T-helper 1 cell (primary cell): ENCODE data around the gene FYB2.

ENCODE experiments used
- DNase-seq, 5 donors: peaks; one replicate each; pipeline ENCODE4 v3.0.0-alpha.2; 2012 to 2020

FYB2 gene

DNA sequence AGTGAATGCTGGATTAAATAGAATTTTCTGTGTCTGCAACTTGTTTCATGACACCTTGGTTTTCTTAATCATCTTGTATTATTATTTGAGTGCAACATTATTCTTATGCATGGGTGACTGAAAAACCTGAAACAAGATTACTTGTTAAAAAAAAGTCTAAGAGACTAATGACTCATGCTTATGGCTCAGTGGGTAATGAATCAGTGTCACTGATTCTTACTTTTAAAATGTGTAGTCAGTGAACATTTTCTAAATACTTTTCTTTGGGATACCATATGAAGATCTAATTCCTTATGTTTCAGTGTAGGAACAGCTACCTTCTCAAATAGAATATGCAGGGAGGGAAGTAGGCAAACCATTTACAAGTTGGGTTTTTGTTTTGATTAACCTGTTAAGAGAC lies 108.6 kb downstream of the FYB2 start:
- DNase-seq: no peak

GRCh38 chr1:56709995-56710394 lies 109.2 kb downstream of the FYB2 start:
- DNase-seq: no peak

DNA sequence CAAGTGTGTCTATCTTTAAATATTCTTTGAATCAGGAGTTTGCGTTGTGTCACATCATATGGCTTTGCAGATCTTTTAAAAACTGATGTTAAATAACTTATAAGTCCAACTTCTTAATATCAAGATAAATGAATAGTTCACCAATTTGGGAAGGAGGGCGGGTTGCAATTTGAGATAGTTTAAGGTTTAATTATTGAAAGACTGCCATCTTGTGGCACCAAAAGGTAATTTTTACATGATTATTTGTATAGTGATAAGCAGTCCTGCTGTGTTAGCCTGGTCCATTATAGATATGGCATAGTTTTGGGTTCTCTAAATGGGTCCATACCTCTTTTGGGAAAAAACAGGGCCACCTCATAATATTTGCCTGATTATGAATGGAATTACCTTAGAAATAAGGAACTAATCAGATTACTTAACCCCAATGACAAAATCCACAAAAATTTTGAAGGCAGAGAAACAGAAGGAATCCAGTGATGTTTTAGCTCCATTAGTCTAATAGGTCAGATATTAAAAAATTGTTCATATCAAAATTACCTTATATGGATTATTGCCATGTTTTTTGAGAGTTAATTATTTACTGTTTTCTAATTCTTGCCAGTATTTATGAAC lies 109.8 kb downstream of the FYB2 start:
- DNase-seq: peak in 1 of 5 donors; percentile 17

DNA sequence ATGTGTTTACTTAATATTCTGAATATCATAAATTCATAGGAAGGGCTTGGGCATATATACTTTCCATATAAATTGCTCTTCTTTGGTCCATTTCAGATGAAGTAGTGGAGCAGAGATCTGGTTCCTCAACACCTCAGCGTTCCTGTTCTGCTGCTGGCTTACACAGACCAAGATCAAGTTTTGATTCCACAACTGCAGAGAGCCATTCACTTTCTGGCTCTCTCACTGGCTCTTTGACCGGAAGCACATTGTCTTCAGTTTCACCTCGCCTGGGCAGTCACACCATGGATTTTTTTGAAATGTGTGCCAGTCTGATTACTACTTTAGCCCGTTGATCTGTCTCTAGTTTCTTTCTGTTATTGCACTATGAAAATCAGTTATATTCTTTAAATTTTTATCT lies 111.8 kb downstream of the FYB2 start:
- no peak for DNase-seq

GRCh38 chr1:56703747-56704146 lies 115.5 kb downstream of the FYB2 start:
- no peak for DNase-seq

- DNase-seq: no peak
Measured at GRCh38 chr1:56696663-56697062, 122.5 kb downstream of the FYB2 start.

DNA sequence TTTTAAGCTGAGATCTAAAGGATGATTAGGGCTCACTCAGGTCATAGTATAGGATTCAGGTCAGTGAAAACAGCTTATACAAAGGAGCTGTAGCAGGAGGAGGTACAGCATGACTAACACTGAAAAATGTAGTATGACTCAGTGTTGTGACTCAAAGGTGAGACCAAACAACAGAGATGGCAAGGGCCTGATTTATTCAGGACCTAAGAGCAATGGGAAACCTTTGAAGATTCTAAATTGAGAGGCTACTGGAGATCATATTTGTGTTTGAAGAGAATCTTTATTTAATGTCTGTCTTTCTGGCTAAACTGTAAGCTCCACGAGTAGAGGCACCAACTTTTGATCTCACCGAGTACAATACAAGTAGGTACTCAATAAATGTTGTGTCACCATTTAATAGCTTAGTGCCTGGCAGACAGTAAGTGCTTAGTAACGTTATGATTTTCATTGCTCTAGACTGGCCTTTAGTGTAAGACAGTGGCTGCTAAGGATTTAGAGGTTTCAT lies 130.6 kb downstream of the FYB2 start:
- DNase-seq: peak in 1 of 5 donors; percentile 7

DNA sequence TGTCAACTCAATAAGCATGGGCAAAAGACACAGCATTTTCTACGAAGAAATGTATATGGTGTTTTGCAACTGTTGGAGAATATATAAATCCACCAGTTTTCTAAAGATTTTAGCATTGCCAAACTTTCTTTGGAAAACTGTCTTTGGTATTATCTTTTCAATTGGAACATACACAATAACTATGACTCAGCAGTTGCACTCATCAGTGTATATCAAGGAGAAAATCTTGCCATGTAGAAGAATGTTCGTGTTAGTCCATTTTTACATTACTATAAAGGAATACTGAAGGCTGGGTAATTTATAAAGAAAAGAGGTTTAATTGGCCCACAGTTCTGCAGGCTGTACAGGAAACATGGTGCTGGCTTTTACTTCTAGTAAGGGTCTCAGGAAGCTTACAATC lies 133.0 kb downstream of the FYB2 start:
- no peak for DNase-seq

- DNase-seq: no peak
Measured at GRCh38 chr1:56683569-56683968, 135.6 kb downstream of the FYB2 start.

DNA sequence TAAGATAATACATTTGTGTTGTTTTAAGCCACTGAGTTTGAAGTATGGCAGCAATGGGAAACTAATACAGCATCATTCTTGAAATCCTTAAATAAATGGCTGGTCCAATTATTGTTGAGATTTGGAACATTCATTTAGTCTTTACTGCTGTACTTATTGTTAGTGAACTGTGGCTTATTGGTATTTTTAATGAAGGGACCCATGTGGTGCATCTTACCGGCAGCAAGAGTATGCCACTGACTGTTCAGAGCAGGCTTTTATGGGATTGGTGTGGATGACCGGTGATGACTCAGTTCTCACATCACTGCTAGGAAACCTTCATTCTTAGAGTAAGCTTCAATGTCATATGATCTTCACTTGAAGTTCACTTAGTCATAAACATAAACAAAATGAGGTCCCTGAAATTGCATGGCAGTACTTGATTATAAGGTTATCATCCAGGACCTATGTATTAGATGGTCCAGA lies 142.6 kb downstream of the FYB2 start:
- DNase-seq: no peak

- no peak for DNase-seq
Measured at GRCh38 chr1:56675763-56676162, 143.4 kb downstream of the FYB2 start.

- no peak for DNase-seq
Measured at GRCh38 chr1:56672579-56672978, 146.6 kb downstream of the FYB2 start.

GRCh38 chr1:56671542-56671941 lies 147.7 kb downstream of the FYB2 start:
- DNase-seq: no peak

DNA sequence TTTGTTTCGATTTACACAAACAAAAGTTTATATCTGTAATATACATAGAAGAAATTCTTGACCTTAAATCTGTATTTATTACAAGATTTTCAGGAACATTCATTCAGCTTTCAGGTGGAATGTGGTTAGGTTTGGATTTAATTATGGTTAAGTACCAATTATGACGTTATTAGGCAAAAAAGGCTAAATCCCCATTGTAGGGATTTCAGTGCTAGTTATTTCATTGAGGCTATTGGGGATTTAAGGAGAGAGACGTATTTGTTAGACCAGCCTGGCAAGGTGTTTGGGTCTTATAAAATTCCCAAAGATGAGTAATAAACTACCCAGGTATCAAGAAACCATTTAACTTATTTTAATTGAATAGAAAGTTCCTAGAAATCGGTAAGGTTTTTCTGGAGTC lies 148.1 kb downstream of the FYB2 start:
- no peak for DNase-seq

GRCh38 chr1:56670350-56670749 lies 148.9 kb downstream of the FYB2 start:
- no peak for DNase-seq
